Measurements from ENCODE around the gene SRP14.
"Not testable (repeated sequence)": the region's sequence is repeated elsewhere in the genome, so short reads cannot be mapped to it uniquely, and the experiment has no call there.

The SRP14 gene

GRCh38 chr15:40029979-40030893 is 8.7 kb downstream of the SRP14 start:
- H3K27ac ChIP-seq, result no peak overlapping the region
- no peak for TF ChIP-seq ZFX (IDR thresholded peaks at IDR 0.05; ENCODE audit: borderline replicate concordance)
- TF ChIP-seq, protein P1, sequence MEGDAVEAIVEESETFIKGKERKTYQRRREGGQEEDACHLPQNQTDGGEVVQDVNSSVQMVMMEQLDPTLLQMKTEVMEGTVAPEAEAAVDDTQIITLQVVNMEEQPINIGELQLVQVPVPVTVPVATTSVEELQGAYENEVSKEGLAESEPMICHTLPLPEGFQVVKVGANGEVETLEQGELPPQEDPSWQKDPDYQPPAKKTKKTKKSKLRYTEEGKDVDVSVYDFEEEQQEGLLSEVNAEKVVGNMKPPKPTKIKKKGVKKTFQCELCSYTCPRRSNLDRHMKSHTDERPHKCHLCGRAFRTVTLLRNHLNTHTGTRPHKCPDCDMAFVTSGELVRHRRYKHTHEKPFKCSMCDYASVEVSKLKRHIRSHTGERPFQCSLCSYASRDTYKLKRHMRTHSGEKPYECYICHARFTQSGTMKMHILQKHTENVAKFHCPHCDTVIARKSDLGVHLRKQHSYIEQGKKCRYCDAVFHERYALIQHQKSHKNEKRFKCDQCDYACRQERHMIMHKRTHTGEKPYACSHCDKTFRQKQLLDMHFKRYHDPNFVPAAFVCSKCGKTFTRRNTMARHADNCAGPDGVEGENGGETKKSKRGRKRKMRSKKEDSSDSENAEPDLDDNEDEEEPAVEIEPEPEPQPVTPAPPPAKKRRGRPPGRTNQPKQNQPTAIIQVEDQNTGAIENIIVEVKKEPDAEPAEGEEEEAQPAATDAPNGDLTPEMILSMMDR (IDR thresholded peaks at IDR 0.05), result peak; percentile 83

DNA sequence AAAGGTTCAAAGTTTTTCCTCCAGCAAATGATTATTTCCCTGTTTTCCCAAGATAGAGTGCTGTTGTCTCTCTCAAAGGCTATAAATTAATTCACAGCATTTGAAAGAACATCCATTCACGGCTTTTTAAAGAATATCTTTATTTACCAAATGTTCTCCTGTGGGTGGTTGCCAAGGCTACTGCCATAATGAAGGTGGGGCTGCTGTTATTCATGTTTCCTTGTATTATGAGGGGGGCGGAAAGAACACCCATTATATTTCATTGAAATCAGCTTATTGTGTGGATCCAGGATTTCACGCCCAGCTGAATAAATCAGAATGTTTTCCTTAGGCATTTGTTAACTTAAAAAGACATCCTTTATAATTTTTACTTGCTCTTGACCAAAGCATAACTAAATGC is 10.1 kb downstream of the SRP14 start:
- H3K27ac ChIP-seq, result no peak overlapping the region
- no peak for TF ChIP-seq ZFX (IDR thresholded peaks at IDR 0.05; ENCODE audit: borderline replicate concordance)

DNA sequence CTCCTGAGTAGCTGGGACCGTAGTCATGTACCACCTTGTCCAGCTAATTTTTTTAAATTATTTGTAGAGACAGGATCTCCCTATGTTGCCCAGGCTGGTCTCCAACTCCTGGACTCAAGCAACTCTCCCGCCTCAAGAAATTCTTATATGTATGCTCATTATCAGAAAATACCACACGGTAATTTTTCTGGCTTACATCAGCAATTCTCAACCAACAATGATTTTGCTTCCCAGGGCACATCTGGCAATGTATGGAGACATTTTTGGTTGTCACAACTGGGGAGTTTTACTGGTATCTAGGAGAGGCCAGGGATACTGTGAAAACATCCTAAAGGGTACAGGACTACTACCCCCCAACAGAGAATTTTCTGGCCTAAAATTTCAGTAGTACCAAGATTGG is 10.8 kb downstream of the SRP14 start:
- no peak for TF ChIP-seq ZFX (IDR thresholded peaks at IDR 0.05; ENCODE audit: borderline replicate concordance)
- H3K27ac ChIP-seq, result no peak overlapping the region

- peak overlapping the region; percentile 25; the same call in 1 of the 2 replicates for H3K27ac ChIP-seq
These were observed 22.6 kb downstream of the SRP14 start for GRCh38 chr15:40016224-40016865.

GRCh38 chr15:40014390-40014789 is 24.6 kb downstream of the SRP14 start:
- TF ChIP-seq, protein P1 (IDR thresholded peaks at IDR 0.05), result no peak
- no peak for TF ChIP-seq ZFX (IDR thresholded peaks at IDR 0.05; ENCODE audit: borderline replicate concordance)
- no peak overlapping the region for H3K27ac ChIP-seq

More at GRCh38 chr15:40016224-40016865, 22.6 kb downstream of the SRP14 start:
- TF ChIP-seq, protein P1 (IDR thresholded peaks at IDR 0.05), result no peak
- TF ChIP-seq ZFX (IDR thresholded peaks at IDR 0.05; ENCODE audit: borderline replicate concordance), result no peak

GRCh38 chr15:40013372-40013771 is 25.6 kb downstream of the SRP14 start:
- not testable (repeated sequence) for H3K27ac ChIP-seq

GRCh38 chr15:40011303-40011702 is 27.7 kb downstream of the SRP14 start:
- H3K27ac ChIP-seq, result no peak overlapping the region
- TF ChIP-seq ZFX (IDR thresholded peaks at IDR 0.05; ENCODE audit: borderline replicate concordance), result no peak
- TF ChIP-seq, protein P1 (IDR thresholded peaks at IDR 0.05), result no peak

- no peak overlapping the region for H3K27ac ChIP-seq
- TF ChIP-seq, protein P1 (IDR thresholded peaks at IDR 0.05), result no peak
These were observed 28.3 kb downstream of the SRP14 start for GRCh38 chr15:40010686-40011085.
